Fibroblast of mammary gland (primary cell): ENCODE data around the gene CFAP61.
"Not testable (repeated sequence)": the region's sequence is repeated elsewhere in the genome, so short reads cannot be mapped to it uniquely, and the experiment has no call there.

ENCODE experiments used
- DNase-seq: peaks from one replicate; pipeline ENCODE4 v3.0.0-alpha.2; 2010; ENCODE audit warnings: low read depth
- H3K4me3 ChIP-seq: 2 replicates; pipeline ENCODE4 v1.5.1; 2011; ENCODE audit warnings: low read depth, mild to moderate bottlenecking, low read length, moderate library complexity; ENCODE audit not compliant: control insufficient read depth
- CTCF ChIP-seq: conservative IDR thresholded peaks from 2 replicates; pipeline ENCODE4 v1.5.1; 2011; ENCODE audit warnings: low read depth, low read length, inconsistent platforms; ENCODE audit not compliant: control insufficient read depth, insufficient read depth

Gene CFAP61

GRCh38 chr20:20241976-20242375 is 189.6 kb downstream of the CFAP61 start:
- no peak overlapping the region for H3K4me3 ChIP-seq
- no peak for DNase-seq
- TF ChIP-seq CTCF, result no peak

GRCh38 chr20:20244384-20244783 is 192.1 kb downstream of the CFAP61 start:
- not testable (repeated sequence) for DNase-seq, H3K4me3 ChIP-seq

- no peak for DNase-seq
- no peak overlapping the region for H3K4me3 ChIP-seq
- no peak for TF ChIP-seq CTCF
These were observed 194.8 kb downstream of the CFAP61 start for GRCh38 chr20:20246996-20247633.

GRCh38 chr20:20248620-20249200 is 196.4 kb downstream of the CFAP61 start:
- H3K4me3 ChIP-seq, result no peak overlapping the region
- DNase-seq, result no peak
- no peak for TF ChIP-seq CTCF

GRCh38 chr20:20251317-20251716 is 199.0 kb downstream of the CFAP61 start:
- no peak for TF ChIP-seq CTCF
- H3K4me3 ChIP-seq, result no peak overlapping the region

GRCh38 chr20:20251836-20252235 is 199.5 kb downstream of the CFAP61 start:
- DNase-seq, result no peak
- no peak for TF ChIP-seq CTCF
- H3K4me3 ChIP-seq, result no peak overlapping the region

More at GRCh38 chr20:20251317-20251716, 199.0 kb downstream of the CFAP61 start:
- DNase-seq, result no peak

GRCh38 chr20:20253039-20253743 is 200.9 kb downstream of the CFAP61 start:
- no peak for DNase-seq
- TF ChIP-seq CTCF, result no peak
- H3K4me3 ChIP-seq, result no peak overlapping the region
